K562 (cell line): ENCODE results near the gene PLCD1. TPM values are rescaled to one million over a fixed set of nuclear protein-coding genes. Genes with fewer than 3 reads are reported as not detected.
A peak's percentile ranks its signal among the peaks of the same experiment; 100 is the strongest.

Source experiments
- CEBPG ChIP-seq, 3 experiments: fragments of 200-800 bp in 1 of 3; sonication (Bioruptor generic) in 1 of 3; sonication (generic) in 1 of 3; formaldehyde crosslinking in 1 of 3; IDR thresholded peaks in 2 of 3; conservative IDR thresholded peaks in 1 of 3; 2 replicates each; pipeline versions ENCODE4 v1.6.1 to v1.8.0; 2016 to 2022; ENCODE audit warnings: missing compliant biosample characterization in 2 of 3, missing genetic modification characterization in 2 of 3, mild to moderate bottlenecking in 1 of 3, missing genetic modification reagents in 1 of 3
- GTF2A2 ChIP-seq: IDR thresholded peaks from 2 replicates; pipeline ENCODE4 v1.6.1; 2016; ENCODE audit warnings: mild to moderate bottlenecking, missing genetic modification characterization, missing compliant biosample characterization
- GTF2B ChIP-seq: IDR thresholded peaks from 2 replicates; pipeline ENCODE4 v1.6.1; 2011; ENCODE audit not compliant: insufficient read length; ENCODE audit errors: extremely low read depth
- KDM4B ChIP-seq, 2 experiments: fragments of 450-650 bp in 1 of 2; sonication (generic) in 1 of 2; IDR thresholded peaks; 2 replicates each; pipeline ENCODE4 v1.6.1; 2016 to 2017; ENCODE audit warnings: borderline replicate concordance in 2 of 2, antibody characterized with exemption in 1 of 2, low read depth in 1 of 2, mild to moderate bottlenecking in 1 of 2
- MGA ChIP-seq: fragments of 450-650 bp; IDR thresholded peaks from 2 replicates; pipeline ENCODE4 v1.6.1; 2016; ENCODE audit warnings: mild to moderate bottlenecking, moderate library complexity
- MTF1 ChIP-seq: fragments of 250-450 bp; sonication (Bioruptor Pico); IDR thresholded peaks from 2 replicates; pipeline ENCODE4 v1.9.0; 2021; ENCODE audit warnings: moderate library complexity, mild to moderate bottlenecking, inconsistent platforms, borderline replicate concordance
- MYC ChIP-seq, 2 experiments: fragments of 250-450 bp in 1 of 2; sonication (Bioruptor Pico) in 1 of 2; IDR thresholded peaks; 2 replicates each; pipeline versions ENCODE4 v1.5.1 to v1.6.1; 2012 to 2021; ENCODE audit warnings: low read depth in 2 of 2, borderline replicate concordance in 1 of 2, improper control_type of control experiment in 1 of 2, low read length in 1 of 2, mild to moderate bottlenecking in 1 of 2, moderate library complexity in 1 of 2
- NCOA1 ChIP-seq: fragments of 450-650 bp; IDR thresholded peaks from 2 replicates; pipeline ENCODE4 v1.6.1; 2016; ENCODE audit warnings: low read depth
- NFIC ChIP-seq: fragments of 450-650 bp; IDR thresholded peaks from 2 replicates; pipeline ENCODE4 v1.6.1; 2017; ENCODE audit warnings: mild to moderate bottlenecking, inconsistent platforms
- NFRKB ChIP-seq: fragments of 450-650 bp; IDR thresholded peaks from 2 replicates; pipeline ENCODE4 v1.6.1; 2016; ENCODE audit warnings: low read depth
- PHF8 ChIP-seq: fragments of 200-600 bp; sonication (generic); IDR thresholded peaks from 2 replicates; pipeline ENCODE4 v1.6.1; 2012; ENCODE audit warnings: mixed run types, mild to moderate bottlenecking, inconsistent platforms, low read length, moderate library complexity, borderline replicate concordance
- POLR2B ChIP-seq: fragments of 450-650 bp; IDR thresholded peaks from 2 replicates; pipeline ENCODE4 v1.6.1; 2018; ENCODE audit warnings: low read depth; ENCODE audit not compliant: partially characterized antibody
- SMAD2 ChIP-seq: fragments of 150-350 bp; IDR thresholded peaks from 2 replicates; pipeline ENCODE4 v1.6.1; 2014; ENCODE audit warnings: low read depth, mild to moderate bottlenecking, low read length
- TAF7 ChIP-seq: fragments of 450-650 bp; IDR thresholded peaks from 2 replicates; pipeline ENCODE4 v1.6.1; 2016; ENCODE audit warnings: missing genetic modification characterization, missing compliant biosample characterization
- XRCC5 ChIP-seq: fragments of 200-400 bp; formaldehyde crosslinking; IDR thresholded peaks from 2 replicates; pipeline ENCODE4 v1.6.1; 2017; ENCODE audit warnings: low read depth, mild to moderate bottlenecking, low read length
- ZNF197 ChIP-seq: fragments of 200-800 bp; sonication (Bioruptor generic); IDR thresholded peaks from 2 replicates; pipeline ENCODE4 v1.6.1; 2016; ENCODE audit warnings: low read depth, missing genetic modification characterization, missing compliant biosample characterization
- polyA plus RNA-seq, 8 experiments: library from polyadenylated mRNA; depleted of rRNA in 4 of 8; stranded (reverse) in 5 of 8; unstranded in 3 of 8; fragments of >200 nt; fragmentation: Nextera tagmentation in 2 of 8; fragmentation: Illumina TruSeq in 1 of 8; extraction: Ambion mirVana in 2 of 8; extraction: Trizol in 1 of 8; gene quantifications; 2 replicates each; pipeline versions ENCODE4 v1.2.1 to v1.2.3, GENCODE V29; 2011 to 2014; ENCODE audit warnings: inconsistent platforms in 1 of 8, missing spikeins in 1 of 8
- total RNA-seq, 7 experiments: library from RNA; depleted of rRNA in 6 of 7; stranded (reverse); fragments of >200 nt in 6 of 7; fragmentation: Illumina TruSeq in 2 of 7; extraction: Trizol in 2 of 7; gene quantifications; 2 replicates each; pipeline versions ENCODE4 v1.2.1 to v1.2.3, GENCODE V29; 2011 to 2021; ENCODE audit warnings: low replicate concordance in 1 of 7

PLCD1 gene
- total and polyA plus RNA-seq, 9 of the 15 experiments (the other 6 are each of a cell fraction or from before 2014, with no cell fraction given): 5.4 to 209 (median 116) TPM

GRCh38 chr3:37987315-37987697 lies 42.1 kb downstream of the PLCD1 start (continued):
- TF ChIP-seq ZNF197 (CRISPR knock-in tag) (peak; percentile 9; the same call in 1 of the 2 replicates), XRCC5 (no peak), CEBPG (CRISPR knock-in tag; IDR thresholded peaks at IDR 0.05) (no peak), CEBPG (tag; conservative IDR thresholded peaks at IDR 0.05 in 1 of 2, IDR thresholded peaks at IDR 0.05 in 1 of 2) (no peak), MGA (no peak), NFRKB (0 out of 2 replicates have a peak, but pooled peaks have one; percentile 31), TAF7 (peak; percentile 15; the same call in 1 of the 2 replicates), NCOA1 (no peak), SMAD2 (no peak), PHF8 (peak; percentile 3; the same call in 1 of the 2 replicates), GTF2A2 (0 out of 2 replicates have a peak, but pooled peaks have one; percentile 55), GTF2B (no peak), MTF1 (peak; percentile 55; the same call in 1 of the 2 replicates), NFIC (0 out of 2 replicates have a peak, but pooled peaks have one; percentile 56), POLR2B (no peak), MYC (IDR thresholded peaks at IDR 0.05; ENCODE audit: low read depth, low read length) (no peak), MYC (CRISPR knock-in tag; IDR thresholded peaks at IDR 0.05; ENCODE audit: borderline replicate concordance, low read depth) (no peak), KDM4B (IDR thresholded peaks at IDR 0.05; ENCODE audit: borderline replicate concordance in 2 of 2, low read depth in 1 of 2) (0 out of 4 replicates have a peak, but pooled peaks of 1 of the 2 experiments have one; percentile 4)
